Stimulated activated CD4-positive, alpha-beta T cell treated with anti-CD3 and anti-CD28 coated beads, TNF-alpha, amount 100 ng/mL, for 4 hours (primary cell): ENCODE measurements around the gene UBQLNL.

Experiments used
- DNase-seq, 3 experiments: peaks; one replicate each; pipeline ENCODE4 v3.0.0-alpha.2; 2020; ENCODE audit warnings: low read depth in 3 of 3

UBQLNL gene

GRCh38 chr11:5516599-5516998 lies at the start of gene UBQLNL:
Gene UBQLNL (minus strand): TSS chr11:5516699. CDS start chr11:5516441, 258 bp downstream.
- no peak for DNase-seq

DNA sequence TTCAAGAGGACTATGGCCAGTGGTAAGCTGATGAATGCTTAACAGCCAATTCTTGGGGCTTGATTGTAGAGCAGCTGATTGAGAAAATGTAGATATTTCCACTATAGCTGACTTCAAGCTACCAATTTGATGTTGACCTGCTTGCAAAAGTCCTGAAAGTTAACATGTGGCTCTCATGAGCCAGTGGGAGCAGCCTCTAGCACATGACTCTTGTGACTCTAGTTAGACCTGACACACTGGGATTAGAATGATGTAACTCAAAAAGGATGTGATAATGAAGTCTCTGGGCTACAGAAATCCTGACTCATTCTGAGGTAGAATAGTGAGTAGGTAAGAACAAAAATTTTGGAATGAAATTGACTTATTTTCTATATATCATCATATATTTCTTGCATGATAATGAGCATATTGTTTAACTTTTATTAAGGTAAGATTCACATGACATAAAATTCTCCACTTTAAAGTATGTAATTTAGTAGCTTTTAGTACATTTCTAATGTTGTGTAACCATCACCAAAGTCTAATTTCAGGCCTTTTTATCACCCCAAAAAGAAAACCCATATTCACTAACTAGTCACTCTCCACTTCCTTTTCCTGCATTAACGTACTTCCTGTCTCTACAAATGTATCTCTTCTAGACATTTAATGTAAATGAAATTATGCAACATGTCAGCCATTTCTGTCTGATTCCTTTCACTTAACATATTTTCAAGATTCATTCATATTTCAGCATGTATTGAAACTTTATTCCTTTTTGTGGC lies 47.9 kb upstream of the UBQLNL start:
- DNase-seq, result no peak

GRCh38 chr11:5557751-5558150 lies 41.3 kb upstream of the UBQLNL start:
- no peak for DNase-seq

- DNase-seq, result no peak
Observed at GRCh38 chr11:5556596-5557188, 40.2 kb upstream of the UBQLNL start.

DNA sequence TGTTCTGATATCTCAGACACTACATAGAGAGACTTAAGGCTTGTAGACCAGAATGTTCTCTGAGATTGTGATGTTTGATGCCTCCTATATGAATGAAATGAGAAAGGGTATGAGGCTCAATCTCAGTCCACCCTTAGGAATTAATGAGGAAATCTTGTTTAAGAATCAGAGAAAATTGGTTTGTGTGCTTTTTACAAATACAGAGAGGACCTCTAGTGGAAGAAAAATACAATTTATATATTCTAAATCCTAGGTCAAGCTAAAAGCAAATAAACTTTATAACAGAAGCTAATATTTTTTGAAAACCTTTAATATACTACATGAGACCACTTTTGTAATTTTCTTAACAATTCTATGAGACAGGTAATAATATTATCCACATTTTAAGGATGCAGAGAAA lies 36.8 kb upstream of the UBQLNL start:
- no peak for DNase-seq

DNA sequence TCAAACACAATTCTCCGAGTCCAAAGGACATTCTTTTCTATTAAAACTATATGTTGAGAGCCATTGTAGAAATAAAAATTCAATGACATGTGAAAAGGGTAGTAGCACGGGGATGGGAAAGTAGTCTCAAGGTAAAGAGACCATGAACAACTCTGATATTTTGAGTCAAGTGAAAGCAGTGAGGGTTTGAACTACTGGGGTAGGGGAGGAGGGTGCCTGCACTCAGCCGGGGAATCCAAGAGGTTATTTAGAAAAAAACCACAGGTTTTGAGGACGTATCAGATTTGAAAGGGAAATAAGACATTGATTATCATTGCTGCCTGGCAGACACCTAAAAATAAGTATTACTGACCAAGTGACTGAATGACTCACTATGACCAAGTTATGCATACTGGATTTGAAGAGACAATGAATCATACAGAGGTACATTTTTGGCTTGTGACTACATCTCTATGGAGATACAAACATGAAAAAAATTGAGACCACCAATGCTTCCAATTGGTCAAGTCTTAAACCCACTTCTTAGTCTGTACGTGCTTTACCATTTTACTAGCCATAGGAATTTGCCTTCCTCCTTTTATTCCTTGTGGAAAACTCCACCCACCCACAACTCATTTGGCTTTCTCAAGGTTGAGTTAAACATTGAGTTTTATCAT lies 34.1 kb upstream of the UBQLNL start:
- DNase-seq, result no peak

DNA sequence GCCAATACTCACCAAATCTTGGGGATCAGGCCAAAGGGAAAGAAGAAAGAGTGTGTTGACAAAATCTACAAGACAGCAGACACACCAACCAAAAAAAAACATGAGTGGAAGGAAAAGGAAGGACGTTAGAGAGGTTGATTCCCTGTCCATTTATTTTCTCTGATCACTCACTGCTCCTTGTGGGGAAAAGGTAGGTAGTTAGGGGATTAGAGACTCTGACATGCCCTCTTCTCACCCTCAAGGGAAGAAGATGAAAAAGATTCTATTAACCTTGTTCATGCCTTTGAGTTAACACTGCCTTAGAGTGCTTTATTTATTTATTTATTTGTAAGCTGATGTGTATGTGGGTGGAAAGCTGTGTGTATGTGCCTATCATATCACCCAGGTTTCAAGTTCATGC lies 31.9 kb upstream of the UBQLNL start, which contains the start of gene OR52H1:
Gene OR52H1, minus strand, starts transcription at position 101 of the 400 bp plus-strand sequence. CDS start 3,035 bp downstream, outside the sequence.
- DNase-seq, result no peak

GRCh38 chr11:5547982-5548381 lies 31.5 kb upstream of the UBQLNL start:
- DNase-seq, result no peak

GRCh38 chr11:5546457-5546856 lies 30.0 kb upstream of the UBQLNL start:
- DNase-seq, result no peak

- no peak for DNase-seq
Observed at GRCh38 chr11:5541427-5541826, 24.9 kb upstream of the UBQLNL start.

- DNase-seq, result no peak
Observed at GRCh38 chr11:5536482-5536881, 20.0 kb upstream of the UBQLNL start.

GRCh38 chr11:5534046-5534445 lies 17.5 kb upstream of the UBQLNL start:
- DNase-seq, result no peak

DNA sequence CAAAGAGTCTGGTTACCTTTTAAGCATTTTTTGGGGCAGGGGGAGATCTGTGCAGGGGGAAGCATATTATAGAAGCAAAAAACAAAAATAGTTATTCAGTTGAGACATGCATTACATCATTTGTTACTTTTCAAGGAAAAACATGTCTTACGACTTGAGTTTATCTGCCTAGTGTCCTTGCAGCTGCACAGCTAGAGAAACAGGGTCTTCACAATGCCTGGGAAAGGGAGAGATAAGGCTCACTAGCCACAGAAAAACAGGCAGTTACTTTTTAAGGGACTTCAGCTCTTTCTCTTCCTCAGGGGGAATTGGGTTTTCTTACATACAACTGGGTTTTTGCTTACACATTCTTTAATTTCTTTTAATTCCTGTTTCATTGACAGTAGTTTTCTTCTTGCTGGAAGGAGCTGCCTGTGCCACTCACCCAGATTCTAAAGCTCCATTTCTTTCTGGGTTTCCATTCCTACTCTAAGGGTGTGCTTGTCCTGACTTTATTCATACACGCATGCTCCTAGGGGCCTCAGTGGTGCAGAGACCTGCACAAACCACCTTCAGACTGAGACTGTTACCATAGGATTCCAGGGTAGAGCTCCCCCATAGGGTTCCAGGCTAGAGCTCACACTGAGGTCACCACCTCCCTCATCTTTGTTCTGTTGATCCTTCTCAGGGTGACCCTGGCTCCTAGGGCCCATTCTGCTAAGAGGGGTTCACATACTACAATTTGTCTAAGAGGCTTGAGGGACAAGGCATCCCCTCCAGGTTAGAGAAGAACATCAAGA lies 14.7 kb upstream of the UBQLNL start:
- DNase-seq, result no peak

DNA sequence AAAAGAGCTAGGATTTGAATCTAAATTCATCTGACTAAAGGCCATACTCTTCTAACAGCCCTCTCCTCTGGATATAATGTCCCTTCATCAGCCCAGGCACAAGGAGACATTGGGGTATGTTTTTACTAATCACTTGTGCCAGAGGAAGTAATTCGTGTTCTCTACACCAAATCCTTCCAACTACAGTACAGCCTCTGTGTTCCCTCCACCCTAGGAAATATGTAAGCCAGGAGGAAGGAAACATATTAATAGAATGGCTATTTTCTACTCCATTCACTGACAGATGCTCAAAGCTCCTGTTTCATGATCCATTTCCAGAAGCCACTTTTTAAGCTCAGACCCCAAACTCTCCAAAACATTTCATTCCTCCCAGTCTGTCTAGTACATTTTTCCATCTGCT lies 12.0 kb upstream of the UBQLNL start:
- DNase-seq, result no peak

- DNase-seq, result no peak
Observed at GRCh38 chr11:5527716-5528115, 11.2 kb upstream of the UBQLNL start.

DNA sequence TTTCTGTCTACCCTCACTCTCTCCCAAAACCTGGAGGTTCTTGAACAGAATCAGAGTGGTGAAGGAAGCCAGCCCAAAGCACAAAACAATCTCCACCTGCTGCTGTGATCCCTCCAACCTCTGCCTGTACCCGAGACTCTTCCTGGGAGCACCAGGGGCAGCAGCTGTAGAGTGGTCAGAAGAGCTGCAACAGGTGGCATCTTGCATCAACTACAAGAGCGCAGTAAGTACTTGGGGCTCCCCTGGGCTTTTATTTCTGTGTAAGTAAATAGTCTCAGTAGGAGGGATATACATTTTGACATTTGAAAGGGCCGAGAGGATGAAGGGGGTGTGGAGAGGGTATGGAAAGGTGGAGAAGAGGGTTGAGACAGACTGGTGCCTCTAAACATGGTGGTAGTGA lies 8.3 kb upstream of the UBQLNL start:
- no peak for DNase-seq

DNA sequence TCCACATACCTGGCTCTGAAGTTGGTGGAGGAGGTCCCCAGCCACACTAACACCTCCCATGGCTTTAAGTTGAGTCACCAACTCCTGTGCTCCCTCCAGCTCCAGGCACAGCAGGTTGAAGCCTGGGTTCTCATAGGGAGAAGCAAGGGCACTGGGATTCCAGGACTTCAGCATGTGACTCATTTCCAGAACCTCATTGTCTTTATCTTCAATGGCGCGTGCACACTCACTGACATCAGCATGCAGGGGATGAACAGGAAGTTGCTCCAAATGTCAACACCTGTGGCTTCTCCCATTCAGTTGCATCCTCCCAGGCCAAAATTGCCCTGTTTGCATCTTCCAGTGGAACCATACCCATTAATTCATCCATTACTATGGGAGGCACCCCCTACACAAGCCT lies 5.8 kb upstream of the UBQLNL start:
- no peak for DNase-seq

DNA sequence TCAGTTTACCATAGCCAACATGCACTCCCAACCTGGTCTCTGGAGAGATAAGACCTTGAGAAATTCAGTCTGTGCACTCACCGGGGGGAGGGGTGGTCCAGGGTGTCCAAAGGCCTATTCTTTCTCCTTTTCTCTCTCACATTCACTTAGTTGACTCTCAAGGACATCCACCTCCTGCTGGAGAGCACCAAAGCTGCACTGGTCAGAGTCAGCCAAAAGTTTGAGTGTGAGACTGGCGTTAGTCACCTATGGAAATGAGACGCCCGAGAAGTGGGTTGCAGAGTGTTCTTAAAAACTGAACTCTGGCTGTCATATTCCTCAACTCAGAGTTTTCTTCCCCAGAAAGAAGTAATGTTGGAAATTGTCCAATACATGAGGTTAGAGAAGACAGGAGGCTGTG lies 5.0 kb upstream of the UBQLNL start:
- no peak for DNase-seq

DNA sequence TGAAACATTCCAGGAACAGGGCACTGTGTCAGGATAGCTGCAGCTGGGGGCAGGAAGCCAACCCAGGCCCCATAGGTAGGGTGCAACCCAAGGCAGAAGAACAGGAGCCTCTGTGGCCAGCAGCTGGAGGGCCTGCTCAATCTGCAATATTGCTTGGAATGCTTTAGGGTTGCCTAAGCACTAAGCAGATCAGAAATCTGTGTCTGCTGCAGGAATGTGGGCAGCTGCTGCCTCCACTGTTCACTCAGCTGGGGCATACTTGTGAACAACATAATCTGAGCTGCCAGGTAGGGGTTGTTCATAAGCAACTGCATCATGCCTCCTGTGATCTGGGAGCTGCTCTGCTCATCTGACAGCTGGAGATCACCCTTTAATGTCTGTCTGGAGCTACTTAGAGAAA lies 1.7 kb downstream of the UBQLNL start:
- no peak for DNase-seq

DNA sequence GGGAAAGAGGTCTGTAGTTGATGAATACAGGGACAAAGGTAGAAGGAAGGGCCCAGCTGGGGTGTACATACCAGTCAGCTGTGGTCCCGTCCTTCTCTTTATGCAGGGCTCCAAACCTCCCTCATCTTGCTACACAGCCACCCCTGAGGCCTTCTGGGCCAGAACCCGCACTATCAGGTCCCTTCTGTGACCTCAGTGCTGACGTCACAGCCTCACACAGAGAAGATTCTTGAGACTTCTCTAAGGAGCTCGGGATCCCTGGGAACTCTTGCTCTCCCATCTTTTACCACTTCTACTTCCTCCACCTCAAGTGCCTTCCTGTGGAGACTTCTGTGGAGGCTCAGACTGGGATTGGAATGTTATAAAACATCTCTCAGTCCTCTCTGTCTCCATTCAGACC lies 6.7 kb downstream of the UBQLNL start, which contains the start of gene UBQLN3:
Gene UBQLN3, minus strand, starts transcription at position 155 of the 400 bp plus-strand sequence. CDS start 399 bp downstream, outside the sequence.
- DNase-seq, result no peak

DNA sequence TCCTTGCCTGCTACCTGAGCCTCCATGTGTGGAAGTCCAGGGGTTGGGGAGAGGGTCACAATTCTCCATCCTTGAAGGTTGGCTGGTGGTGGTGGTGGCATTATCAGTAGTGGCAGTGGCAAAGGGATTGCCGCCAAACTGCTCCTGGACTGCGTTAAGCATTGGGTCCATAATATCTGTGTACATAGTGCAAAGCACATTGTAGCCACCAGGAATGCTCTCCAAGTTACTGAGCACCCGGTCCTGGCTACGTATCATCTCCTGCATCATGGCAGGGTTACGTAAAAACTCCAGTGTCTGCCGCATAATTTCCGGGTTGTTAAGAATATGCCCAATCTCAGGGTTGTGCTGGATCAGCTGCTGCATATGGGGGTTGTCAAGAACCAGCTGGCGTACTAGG lies 7.9 kb downstream of the UBQLNL start:
- DNase-seq, result no peak

DNA sequence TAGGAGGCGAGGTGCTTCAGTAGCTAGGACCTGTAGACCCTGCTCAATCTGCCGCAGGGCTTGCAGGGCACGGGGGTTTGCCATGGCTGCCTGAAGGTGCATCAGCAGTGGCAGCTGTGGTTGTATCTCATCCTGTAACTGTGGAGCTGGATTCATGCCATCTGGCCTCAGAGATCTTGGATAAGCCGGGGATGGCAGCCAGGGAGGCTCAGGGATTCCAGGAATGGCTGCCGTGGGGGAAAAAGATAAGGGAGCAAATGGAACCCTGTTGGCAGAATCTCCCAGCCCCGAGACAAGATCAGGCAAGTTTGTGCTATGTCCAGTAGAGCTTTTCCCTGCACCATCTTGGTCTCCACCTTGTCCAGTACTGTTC lies 8.6 kb downstream of the UBQLNL start:
- no peak for DNase-seq
